ENCODE measurements around the gene SRD5A3. TPM values are rescaled to one million over a fixed set of nuclear protein-coding genes. Genes with fewer than 3 reads are reported as not detected.

Gene SRD5A3
- total RNA-seq: 5.7 and 5.8 TPM in 2 replicates

DNA sequence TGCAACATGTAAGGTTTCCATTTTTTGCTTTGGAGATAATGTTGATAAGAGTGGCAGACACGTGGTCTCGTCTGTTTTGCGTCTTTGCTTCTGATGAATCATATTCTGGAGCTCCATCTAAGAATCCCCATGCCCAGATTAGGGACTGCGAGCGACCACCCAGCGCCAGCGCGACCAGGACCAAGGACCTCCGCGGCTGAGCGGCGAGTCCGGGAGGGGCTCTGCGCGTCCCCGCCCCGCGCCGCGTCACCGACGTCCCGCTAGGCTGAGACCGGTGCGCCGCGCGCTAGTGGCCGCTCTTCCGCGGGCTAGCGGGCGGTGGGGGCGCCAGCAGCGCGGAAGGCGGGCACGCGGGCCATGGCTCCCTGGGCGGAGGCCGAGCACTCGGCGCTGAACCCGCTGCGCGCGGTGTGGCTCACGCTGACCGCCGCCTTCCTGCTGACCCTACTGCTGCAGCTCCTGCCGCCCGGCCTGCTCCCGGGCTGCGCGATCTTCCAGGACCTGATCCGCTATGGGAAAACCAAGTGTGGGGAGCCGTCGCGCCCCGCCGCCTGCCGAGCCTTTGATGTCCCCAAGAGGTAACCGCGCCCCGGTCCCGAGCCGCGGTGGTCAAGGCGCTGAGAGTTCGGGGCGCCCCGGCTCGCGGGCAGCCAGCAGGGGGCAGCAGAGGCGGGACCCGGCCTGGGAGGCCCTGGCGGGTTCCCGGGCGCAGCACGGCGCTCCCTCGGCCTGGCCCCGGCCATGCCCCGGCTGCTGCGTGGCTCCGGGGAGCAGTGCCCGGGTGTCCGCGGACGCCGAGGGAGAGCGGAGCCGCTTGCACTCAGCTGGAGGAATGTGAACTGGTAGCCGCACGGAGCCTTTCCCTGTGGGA, at the start of gene SRD5A3:
SRD5A3 (plus strand) TSS at position 263 of the 871 bp plus-strand sequence; CDS start at position 358, 95 bp downstream.

DNA sequence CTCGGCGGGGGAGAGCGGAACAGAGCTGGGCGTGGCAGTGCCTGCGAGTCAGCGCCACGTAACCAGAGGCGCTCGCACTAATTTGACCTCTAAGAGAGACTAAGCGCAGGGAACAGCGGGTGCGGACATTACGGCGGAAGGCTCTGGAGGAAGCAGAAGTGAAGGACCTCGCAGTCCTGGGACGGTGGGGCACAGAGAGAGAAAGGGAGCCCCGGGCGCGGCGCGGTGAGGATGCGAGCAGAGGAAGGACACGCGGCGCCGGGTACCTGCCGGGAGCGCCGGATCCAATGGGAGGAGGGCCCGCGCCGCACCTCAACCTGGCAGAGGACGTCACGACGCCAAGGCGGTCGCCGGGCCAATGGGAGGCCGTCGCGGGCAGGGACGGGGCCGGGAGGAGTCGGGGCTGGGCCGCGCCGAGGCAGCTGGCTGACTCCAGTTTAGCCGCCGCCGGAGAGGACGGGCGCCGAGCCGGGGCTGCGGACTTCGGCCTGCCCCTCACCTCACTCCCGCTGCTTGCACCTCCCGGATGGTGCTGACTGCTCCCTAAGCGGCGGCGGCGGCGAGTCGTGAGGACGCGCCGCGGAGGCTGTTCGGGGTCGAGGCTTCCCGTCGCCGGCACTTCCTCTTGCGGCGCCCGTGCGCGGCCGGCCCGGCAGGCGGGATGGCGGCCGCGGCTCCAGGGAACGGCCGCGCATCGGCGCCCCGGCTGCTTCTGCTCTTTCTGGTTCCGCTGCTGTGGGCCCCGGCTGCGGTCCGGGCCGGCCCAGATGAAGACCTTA, 49.7 kb downstream of the SRD5A3 start, which contains the start of gene TMEM165:
TMEM165 (plus strand) TSS at position 429 of the 779 bp plus-strand sequence; CDS start at position 662, 233 bp downstream.

Other genes with a start within 250 kb of the SRD5A3 start
- 0.16 TPM in 1 of 2 replicates, not detected in the other for gene KDR, start 220.6 kb upstream of the SRD5A3 start, total RNA-seq
- 40.4 and 69.7 TPM in 2 replicates for gene TMEM165, start 49.7 kb downstream of the SRD5A3 start, total RNA-seq
- 10.7 and 13.1 TPM in 2 replicates for gene CLOCK, start 200.7 kb downstream of the SRD5A3 start, total RNA-seq
- not detected in 2 replicates for gene PDCL2, start 246.0 kb downstream of the SRD5A3 start, total RNA-seq

Measured in bronchial smooth muscle cell (primary cell).